H9 (cell line): ENCODE data around the gene THSD7A. TPM values are rescaled to one million over a fixed set of nuclear protein-coding genes. Genes with fewer than 3 reads are reported as not detected.

ENCODE experiments used
- DNase-seq: peaks from one replicate; pipeline ENCODE4 v3.0.0-alpha.2; 2017
- H2AFZ ChIP-seq: one replicate; pipeline ENCODE4 v1.6.1; 2013; ENCODE audit warnings: mild to moderate bottlenecking, low read length, control low read depth, moderate library complexity
- H2AK5ac ChIP-seq: 2 replicates; pipeline ENCODE4 v1.6.1; 2013; ENCODE audit warnings: low read length, control low read depth, mixed read lengths; ENCODE audit not compliant: insufficient read length
- H2BK120ac ChIP-seq: one replicate; pipeline ENCODE4 v1.6.1; 2013; ENCODE audit warnings: low read depth, mild to moderate bottlenecking, low read length, control low read depth, inconsistent platforms; ENCODE audit not compliant: poor library complexity, severe bottlenecking
- H2BK12ac ChIP-seq: 2 replicates; pipeline ENCODE4 v1.6.1; 2013; ENCODE audit warnings: low read length, control low read depth, mixed read lengths, low read depth; ENCODE audit not compliant: insufficient read length
- H2BK15ac ChIP-seq: 2 replicates; pipeline ENCODE4 v1.6.1; 2013; ENCODE audit warnings: low read depth, low read length, control low read depth
- H2BK20ac ChIP-seq: one replicate; pipeline ENCODE4 v1.6.1; 2013; ENCODE audit warnings: low read depth, mild to moderate bottlenecking, low read length, control low read depth, inconsistent platforms; ENCODE audit not compliant: poor library complexity, severe bottlenecking
- H2BK5ac ChIP-seq: 2 replicates; pipeline ENCODE4 v1.6.1; 2013; ENCODE audit warnings: low read length, control low read depth, mixed read lengths; ENCODE audit not compliant: insufficient read length
- H3K14ac ChIP-seq: 2 replicates; pipeline ENCODE4 v1.6.1; 2013; ENCODE audit warnings: low read length, control low read depth; ENCODE audit not compliant: insufficient read depth
- H3K18ac ChIP-seq: 2 replicates; pipeline ENCODE4 v1.6.1; 2013; ENCODE audit warnings: low read depth, mild to moderate bottlenecking, mixed read lengths, low read length, control low read depth; ENCODE audit not compliant: insufficient read length
- H3K23ac ChIP-seq: 2 replicates; pipeline ENCODE4 v1.6.1; 2013; ENCODE audit warnings: low read length, control low read depth, mixed read lengths, low read depth; ENCODE audit not compliant: insufficient read length
- H3K23me2 ChIP-seq: 2 replicates; pipeline ENCODE4 v1.6.1; 2013; ENCODE audit warnings: low read depth, mild to moderate bottlenecking, mixed read lengths, low read length, control low read depth; ENCODE audit not compliant: insufficient read length, poor library complexity, severe bottlenecking
- H3K27ac ChIP-seq: 2 replicates; pipeline ENCODE4 v1.5.1; 2013; ENCODE audit warnings: low read length, control low read depth, mixed read lengths, low read depth; ENCODE audit not compliant: insufficient read length
- H3K27me3 ChIP-seq: 2 replicates; pipeline ENCODE4 v1.6.1; 2013; ENCODE audit warnings: low read length, control low read depth, inconsistent platforms; ENCODE audit not compliant: insufficient read depth
- H3K4ac ChIP-seq: 2 replicates; pipeline ENCODE4 v1.6.1; 2013; ENCODE audit warnings: low read depth, mild to moderate bottlenecking, control low read depth, inconsistent platforms, low read length, moderate library complexity
- H3K4me1 ChIP-seq: 2 replicates; pipeline ENCODE4 v1.6.1; 2013; ENCODE audit warnings: low read length, control low read depth, inconsistent platforms; ENCODE audit not compliant: insufficient read depth
- H3K4me2 ChIP-seq: 2 replicates; pipeline ENCODE4 v1.6.1; 2013; ENCODE audit warnings: low read length, control low read depth, mixed read lengths; ENCODE audit not compliant: insufficient read length, insufficient read depth
- H3K56ac ChIP-seq: 2 replicates; pipeline ENCODE4 v1.6.1; 2013; ENCODE audit warnings: low read depth, mild to moderate bottlenecking, mixed read lengths, low read length, control low read depth; ENCODE audit not compliant: insufficient read length
- H3K79me1 ChIP-seq: 2 replicates; pipeline ENCODE4 v1.6.1; 2013; ENCODE audit warnings: low read depth, mild to moderate bottlenecking, moderate library complexity, low read length, control low read depth, inconsistent platforms; ENCODE audit not compliant: insufficient read depth, poor library complexity, severe bottlenecking
- H3K79me2 ChIP-seq: 2 replicates; pipeline ENCODE4 v1.6.1; 2013; ENCODE audit warnings: low read length, control low read depth, inconsistent platforms; ENCODE audit not compliant: insufficient read depth
- H3K9ac ChIP-seq: 2 replicates; pipeline ENCODE4 v1.6.1; 2013; ENCODE audit warnings: low read length, control low read depth, mixed read lengths; ENCODE audit not compliant: insufficient read length; ENCODE audit errors: extremely low read depth
- H3K9me3 ChIP-seq: one replicate; pipeline ENCODE4 v1.6.1; 2013; ENCODE audit warnings: low read depth, low read length, inconsistent platforms; ENCODE audit not compliant: control insufficient read depth
- H3T11ph ChIP-seq: one replicate; pipeline ENCODE4 v1.6.1; 2013; ENCODE audit warnings: mild to moderate bottlenecking, low read length, control low read depth, inconsistent platforms
- H4K20me1 ChIP-seq: one replicate; pipeline ENCODE4 v1.6.1; 2013; ENCODE audit not compliant: control insufficient read depth, insufficient read length, insufficient read depth
- H4K5ac ChIP-seq: 2 replicates; pipeline ENCODE4 v1.6.1; 2013; ENCODE audit warnings: low read depth, mild to moderate bottlenecking, mixed read lengths, low read length, control low read depth; ENCODE audit not compliant: insufficient read length
- H4K8ac ChIP-seq: replicated peaks from 2 replicates; pipeline ENCODE4 v1.6.1; 2013; ENCODE audit warnings: low read length, control low read depth, mixed read lengths, low read depth; ENCODE audit not compliant: insufficient read length
- H4K91ac ChIP-seq: 2 replicates; pipeline ENCODE4 v1.6.1; 2013; ENCODE audit warnings: low read depth, mild to moderate bottlenecking, moderate library complexity, mixed read lengths, low read length, control low read depth; ENCODE audit not compliant: insufficient read length
- H3K27ac Mint-ChIP-seq, 3 experiments: 2 replicates in 2 of 3; 3 replicates in 1 of 3; pipeline ENCODE4 v1.8.0; 2020 to 2021; ENCODE audit warnings: mixed read lengths in 3 of 3, mild to moderate bottlenecking in 1 of 3, moderate library complexity in 1 of 3
- H3K27me3 Mint-ChIP-seq: 2 replicates; pipeline ENCODE4 v1.8.0; 2021; ENCODE audit warnings: low read depth, mild to moderate bottlenecking, moderate library complexity, mixed read lengths
- H3K36me3 Mint-ChIP-seq, 3 experiments: 2 replicates in 2 of 3; 3 replicates in 1 of 3; pipeline ENCODE4 v1.8.0; 2020 to 2021; ENCODE audit warnings: low read depth in 3 of 3, mixed read lengths in 3 of 3; ENCODE audit not compliant: insufficient read depth in 1 of 3
- H3K4me1 Mint-ChIP-seq, 2 experiments: 2 replicates each; pipeline ENCODE4 v1.8.0; 2020; ENCODE audit warnings: mixed read lengths in 2 of 2
- H3K4me3 Mint-ChIP-seq, 2 experiments: 2 replicates in 1 of 2; 3 replicates in 1 of 2; pipeline ENCODE4 v1.8.0; 2020 to 2021; ENCODE audit warnings: mild to moderate bottlenecking in 2 of 2, mixed read lengths in 2 of 2, moderate library complexity in 1 of 2
- H3K9me3 Mint-ChIP-seq, 2 experiments: 2 replicates in 1 of 2; 3 replicates in 1 of 2; pipeline ENCODE4 v1.8.0; 2020; ENCODE audit warnings: mild to moderate bottlenecking in 2 of 2, mixed read lengths in 2 of 2, moderate library complexity in 1 of 2
- CTCF ChIP-seq: fragments of 200-600 bp; sonication (generic); conservative IDR thresholded peaks from 3 replicates; pipeline ENCODE4 v1.8.0; 2021; ENCODE audit warnings: antibody characterized with exemption, mild to moderate bottlenecking
- WGBS: extraction: QIAGEN DNeasy Blood & Tissue Kit; methylation state at CpG from one replicate; pipeline ENCODE4 v1.1.7; 2013; ENCODE audit warnings: missing lambda C conversion rate, low lambda C conversion rate, mixed read lengths; ENCODE audit not compliant: insufficient read length; ENCODE audit errors: extremely low coverage; 5-methylcytosine and 5-hydroxymethylcytosine counted together
- total RNA-seq: library from RNA; stranded (reverse); gene quantifications from 2 replicates; pipeline ENCODE4 v1.2.1, GENCODE V29; 2021

The THSD7A gene
- total RNA-seq, 1 experiment from 2014 or later = 0.42 TPM

- H3K9me3 Mint-ChIP-seq = no peaks in the 10 kb centered on the region; a peak in 2 of 5 replicates
- WGBS = no CpG with 5 or more reads among the region's 1 CpG
- no peak overlapping the region for H2BK5ac ChIP-seq
- no peak overlapping the region for H3K4me2 ChIP-seq
- H3K4me1 Mint-ChIP-seq = peaks cover 11 to 13% of the 10 kb centered on the region in 2 experiments
- H3K14ac ChIP-seq = no peak overlapping the region
- no peak overlapping the region for H3K27ac Mint-ChIP-seq
- no peak for DNase-seq
- no peak overlapping the region for H2AK5ac ChIP-seq
- no peaks in the 10 kb centered on the region for H3K4me1 ChIP-seq
- no peak for TF ChIP-seq CTCF
- no peak overlapping the region for H4K5ac ChIP-seq
- H3K9ac ChIP-seq = no peak overlapping the region
- H3K4ac ChIP-seq = no peak overlapping the region
- H2BK20ac ChIP-seq = no peak overlapping the region
- H4K8ac ChIP-seq = no peak overlapping the region
- no peak overlapping the region for H3K56ac ChIP-seq
- no peak overlapping the region for H2AFZ ChIP-seq
- H3K23ac ChIP-seq = no peak overlapping the region
- no peaks in the 10 kb centered on the region for H3K36me3 Mint-ChIP-seq
- H2BK120ac ChIP-seq = no peak overlapping the region
- no peaks in the 10 kb centered on the region for H3K79me2 ChIP-seq
- no peaks in the 10 kb centered on the region for H3K79me1 ChIP-seq
- no peak overlapping the region for H3K18ac ChIP-seq
- no peaks in the 10 kb centered on the region for H3K27me3 Mint-ChIP-seq
- H3K4me3 Mint-ChIP-seq = no peak overlapping the region
- no peak overlapping the region for H4K91ac ChIP-seq
- no peak overlapping the region for H3K27ac ChIP-seq
- H3K27me3 ChIP-seq = no peaks in the 10 kb centered on the region; the same call in 1 of the 2 replicates
- no peaks in the 10 kb centered on the region for H3K9me3 ChIP-seq
- H3T11ph ChIP-seq = no peak overlapping the region
- H2BK15ac ChIP-seq = no peak overlapping the region
- H3K23me2 ChIP-seq = no peaks in the 10 kb centered on the region
- no peaks in the 10 kb centered on the region for H4K20me1 ChIP-seq
- H2BK12ac ChIP-seq = no peak overlapping the region
Observed at GRCh38 chr7:11327633-11328032, 504.4 kb downstream of the THSD7A start.
